Prostate gland (tissue), 2 donors: ENCODE measurements around the gene ZNF70. TPM values are rescaled to one million over a fixed set of nuclear protein-coding genes. Genes with fewer than 3 reads are reported as not detected.

Source experiments
- DNase-seq: peaks from one replicate; pipeline ENCODE4 v3.0.0-alpha.2; 2019; ENCODE audit warnings: low spot score
- H3K27ac ChIP-seq, 2 donors: fragments of 200-600 bp; sonication (generic); 2 replicates each; pipeline ENCODE4 v1.5.1; 2017 to 2019
- H3K27me3 ChIP-seq: fragments of 200-600 bp; sonication (generic); replicated peaks from 2 replicates; pipeline ENCODE4 v1.5.1; 2019; ENCODE audit not compliant: insufficient read depth
- H3K36me3 ChIP-seq, 2 donors: fragments of 200-600 bp; sonication (generic); 1 replicate in 1 of 2; 2 replicates in 1 of 2; pipeline versions ENCODE4 v1.5.1 to v1.8.1; 2017 to 2019
- H3K4me1 ChIP-seq: fragments of 200-600 bp; sonication (generic); replicated peaks from 2 replicates; pipeline ENCODE4 v1.5.1; 2019
- H3K4me3 ChIP-seq, 2 donors: fragments of 200-600 bp; sonication (generic); 2 replicates each; pipeline ENCODE4 v1.5.1; 2017 to 2019
- H3K9me3 ChIP-seq: fragments of 200-600 bp; sonication (generic); 2 replicates; pipeline ENCODE4 v1.5.1; 2017
- POLR2A ChIP-seq: fragments of 450-650 bp; IDR thresholded peaks from one replicate; pipeline ENCODE4 v1.6.1; 2016; ENCODE audit warnings: antibody characterized with exemption, mild to moderate bottlenecking
- POLR2AphosphoS5 ChIP-seq: sonication (generic); formaldehyde crosslinking; IDR thresholded peaks from one replicate; pipeline ENCODE4 v1.6.1; 2017; ENCODE audit warnings: antibody characterized with exemption
- WGBS: methylation state at CpG from one replicate; pipeline ENCODE4 v1.1.5; 2018; 5-methylcytosine and 5-hydroxymethylcytosine counted together
- intact Hi-C: fragments of 100-400 bp; cut with DNase I; formaldehyde crosslinking; loops from one replicate; pipeline ENCODE4 v1.14.2; 2022
- total RNA-seq, 2 donors: library from RNA; depleted of rRNA; stranded (reverse); fragments of >200 nt; gene quantifications; one replicate each; pipeline ENCODE4 v1.1.0, GENCODE V29; 2016
- TF ChIP-seq, protein P1 (sequence below), 4 experiments: fragments of 200-600 bp in 2 of 4; fragments of 450-650 bp in 2 of 4; sonication (generic) in 2 of 4; IDR thresholded peaks; 1 replicate in 3 of 4; 2 replicates in 1 of 4; pipeline ENCODE4 v1.5.1; 2016 to 2019; ENCODE audit warnings: antibody characterized with exemption in 4 of 4, mild to moderate bottlenecking in 2 of 4, moderate library complexity in 2 of 4

ZNF70 gene
- total RNA-seq, 2 donors from 2014 or later = 5.2 to 8.1 TPM

DNA sequence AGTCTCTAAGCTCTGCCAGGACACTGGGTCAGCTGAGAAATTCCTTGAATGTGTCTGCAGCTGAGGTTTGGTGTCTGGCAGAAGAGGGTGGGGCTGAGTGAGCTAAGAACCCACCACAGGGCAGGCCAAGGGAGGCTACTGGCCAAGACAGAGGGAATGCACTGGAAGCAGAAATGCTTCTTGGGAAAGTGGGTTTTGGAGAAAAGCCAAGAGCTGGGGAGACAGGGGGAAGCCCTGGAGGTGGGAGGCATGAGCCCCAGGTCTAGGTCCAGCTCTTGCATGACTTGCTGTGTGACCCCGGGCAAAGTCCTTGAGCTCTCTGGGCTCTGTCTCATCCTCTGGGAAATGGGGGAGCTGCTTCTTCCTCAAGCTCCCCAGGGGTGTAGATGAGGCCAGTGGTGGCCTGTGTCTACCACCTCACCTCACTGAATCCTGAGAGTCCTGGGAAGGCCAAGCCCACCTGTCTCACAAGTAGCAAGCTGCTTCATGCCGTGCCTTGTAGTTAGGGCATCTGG is 24.1 kb upstream of the ZNF70 start:
- Histone ChIP-seq H3K9me3 (no peaks in the 10 kb centered on the region), H3K4me3 (no peak overlapping the region), H3K4me1 (peaks cover 4% of the 10 kb centered on the region), H3K27ac (no peak overlapping the region), H3K36me3 (no peaks in the 10 kb centered on the region), H3K27me3 (no peaks in the 10 kb centered on the region)
- TF ChIP-seq POLR2AphosphoS5 = no peak
- TF ChIP-seq, protein P1, sequence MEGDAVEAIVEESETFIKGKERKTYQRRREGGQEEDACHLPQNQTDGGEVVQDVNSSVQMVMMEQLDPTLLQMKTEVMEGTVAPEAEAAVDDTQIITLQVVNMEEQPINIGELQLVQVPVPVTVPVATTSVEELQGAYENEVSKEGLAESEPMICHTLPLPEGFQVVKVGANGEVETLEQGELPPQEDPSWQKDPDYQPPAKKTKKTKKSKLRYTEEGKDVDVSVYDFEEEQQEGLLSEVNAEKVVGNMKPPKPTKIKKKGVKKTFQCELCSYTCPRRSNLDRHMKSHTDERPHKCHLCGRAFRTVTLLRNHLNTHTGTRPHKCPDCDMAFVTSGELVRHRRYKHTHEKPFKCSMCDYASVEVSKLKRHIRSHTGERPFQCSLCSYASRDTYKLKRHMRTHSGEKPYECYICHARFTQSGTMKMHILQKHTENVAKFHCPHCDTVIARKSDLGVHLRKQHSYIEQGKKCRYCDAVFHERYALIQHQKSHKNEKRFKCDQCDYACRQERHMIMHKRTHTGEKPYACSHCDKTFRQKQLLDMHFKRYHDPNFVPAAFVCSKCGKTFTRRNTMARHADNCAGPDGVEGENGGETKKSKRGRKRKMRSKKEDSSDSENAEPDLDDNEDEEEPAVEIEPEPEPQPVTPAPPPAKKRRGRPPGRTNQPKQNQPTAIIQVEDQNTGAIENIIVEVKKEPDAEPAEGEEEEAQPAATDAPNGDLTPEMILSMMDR (IDR thresholded peaks at IDR 0.05) = no peak
- no peak for TF ChIP-seq POLR2A
- DNase-seq = no peak
- intact Hi-C loops = no loop called here
- 68% methylated on average over 2 of the region's 2 CpGs for WGBS

DNA sequence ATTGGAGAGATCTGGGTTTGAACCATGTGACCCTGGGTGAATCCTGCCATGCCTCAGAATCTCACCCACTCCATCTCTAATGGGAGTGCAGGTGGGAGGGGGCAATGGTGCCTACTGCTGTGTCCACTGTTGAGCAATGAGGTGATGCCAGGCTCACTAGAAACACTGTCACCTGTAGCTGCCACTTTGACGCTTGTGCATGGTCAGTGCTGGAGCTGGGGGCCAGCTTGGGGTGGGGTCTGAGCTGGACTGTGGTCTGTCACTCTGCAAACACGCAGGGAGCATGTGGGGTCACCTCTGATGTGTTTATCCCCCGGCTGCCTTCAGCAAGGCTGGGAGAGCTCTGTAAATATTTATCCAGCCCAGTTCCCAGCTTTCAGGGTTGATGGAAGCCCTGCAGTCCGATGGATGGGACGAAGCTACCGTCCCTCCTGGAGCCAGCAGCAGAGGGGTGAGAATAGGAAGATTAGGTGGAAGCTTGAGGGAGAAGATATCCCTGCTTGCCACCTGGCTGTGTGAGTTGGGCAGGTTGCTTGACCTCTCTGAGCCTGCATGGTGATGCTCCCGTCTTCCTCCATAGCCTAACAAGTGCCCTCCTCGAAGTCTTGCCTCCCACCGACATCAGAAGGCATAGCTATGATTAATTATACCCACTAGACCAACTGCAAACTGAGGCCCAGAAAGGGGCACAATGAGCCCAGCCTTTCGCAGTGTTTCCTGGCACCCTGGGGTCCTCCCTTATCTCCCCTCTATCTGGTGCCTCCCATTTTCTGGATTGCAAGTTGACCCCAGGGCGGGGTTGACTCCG is 23.4 kb upstream of the ZNF70 start:
- Histone ChIP-seq H3K27me3 (no peaks in the 10 kb centered on the region), H3K4me1 (peaks cover 4% of the 10 kb centered on the region), H3K4me3 (no peak overlapping the region), H3K9me3 (no peaks in the 10 kb centered on the region), H3K36me3 (no peaks in the 10 kb centered on the region), H3K27ac (no peak overlapping the region)
- TF ChIP-seq POLR2A = no peak
- TF ChIP-seq, protein P1 (IDR thresholded peaks at IDR 0.05) = no peak
- TF ChIP-seq POLR2AphosphoS5 = no peak
- WGBS = 73% methylated on average over 12 of the region's 12 CpGs
- intact Hi-C loops = no loop called here
- DNase-seq = no peak

DNA sequence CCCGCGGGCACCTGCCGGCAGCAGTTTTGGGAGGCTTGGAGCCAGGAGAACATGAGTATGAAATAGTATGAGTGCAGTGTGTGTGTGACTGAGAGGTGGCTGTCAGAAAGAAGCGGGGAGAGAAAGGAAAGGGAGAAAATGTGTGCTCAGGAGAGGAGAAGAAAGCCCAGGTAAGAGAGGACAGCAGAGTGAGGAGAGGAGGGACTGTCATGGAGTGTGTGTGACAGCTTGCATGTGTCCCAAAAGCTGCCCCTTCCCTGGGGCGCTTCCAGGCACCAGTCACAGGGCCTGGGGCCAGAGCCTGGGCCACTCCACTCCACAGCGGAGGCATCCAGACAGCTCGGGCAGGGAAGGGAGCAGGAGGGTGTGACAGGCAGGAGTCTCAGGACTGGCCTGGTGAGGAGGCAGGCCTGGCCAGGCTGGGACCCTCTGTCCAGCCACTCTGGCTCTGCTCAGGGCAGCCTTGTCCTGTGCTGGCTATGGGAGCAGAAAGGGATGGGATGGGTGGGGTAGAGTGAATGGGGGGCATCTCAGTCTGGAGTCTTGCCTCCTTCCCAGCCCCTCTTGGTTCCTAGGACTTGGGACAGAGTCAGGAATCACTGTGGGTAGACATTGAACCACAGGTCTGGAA is 22.7 kb upstream of the ZNF70 start:
- DNase-seq = no peak
- TF ChIP-seq POLR2A (no peak), POLR2AphosphoS5 (no peak)
- TF ChIP-seq, protein P1 (IDR thresholded peaks at IDR 0.05) = no peak
- WGBS = 52% methylated on average over 7 of the region's 7 CpGs
- peaks cover 4% of the 10 kb centered on the region for H3K4me1 ChIP-seq
- intact Hi-C loops = no loop called here
- no peaks in the 10 kb centered on the region for H3K27me3 ChIP-seq
- H3K4me3 ChIP-seq = no peak overlapping the region
- H3K27ac ChIP-seq = peak overlapping the region in 1 of 2 donors; percentile 15
- no peaks in the 10 kb centered on the region for H3K9me3 ChIP-seq
- H3K36me3 ChIP-seq = no peaks in the 10 kb centered on the region

DNA sequence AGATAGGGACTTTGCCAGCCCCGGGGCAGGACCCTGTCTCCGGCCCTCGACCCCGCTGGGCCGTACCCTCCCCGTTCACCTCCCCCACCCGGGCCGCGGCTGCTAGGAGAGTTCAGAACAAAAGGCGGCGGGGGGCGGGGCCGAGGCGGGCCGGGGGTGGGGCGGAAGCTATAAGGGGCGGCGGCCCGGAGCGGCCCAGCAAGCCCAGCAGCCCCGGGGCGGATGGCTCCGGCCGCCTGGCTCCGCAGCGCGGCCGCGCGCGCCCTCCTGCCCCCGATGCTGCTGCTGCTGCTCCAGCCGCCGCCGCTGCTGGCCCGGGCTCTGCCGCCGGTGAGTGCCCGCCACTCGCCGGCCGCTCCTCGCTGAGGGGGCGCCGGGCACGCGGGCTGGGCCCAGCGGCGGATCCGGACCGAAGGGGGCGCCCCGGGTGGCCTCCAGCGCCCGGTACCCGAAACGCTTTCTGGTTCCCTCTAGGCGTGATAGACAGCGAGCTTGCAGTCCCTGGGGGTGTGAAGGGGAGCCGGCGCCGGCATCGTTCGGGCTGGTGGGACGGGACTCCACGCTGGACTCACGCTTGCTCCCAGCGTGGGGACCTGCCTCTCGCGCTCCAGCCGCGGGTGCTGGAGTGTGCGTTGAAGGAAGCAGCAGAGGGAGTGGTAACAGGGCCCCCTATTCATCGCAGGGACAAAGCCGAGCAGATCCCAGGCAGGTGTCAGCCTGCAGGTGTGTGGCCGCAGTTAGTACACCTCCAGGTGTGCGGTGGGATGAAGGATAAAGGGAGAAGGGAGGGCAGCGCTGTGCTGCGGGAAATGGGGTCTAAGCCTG is 21.9 kb upstream of the ZNF70 start, which contains the start of gene MMP11:
Gene MMP11, plus strand, starts transcription at position 201 of the 825 bp plus-strand sequence. Its CDS starts 22 bp downstream, at position 223.
- Histone ChIP-seq H3K4me3 (peak within 1 kb of the TSS; percentile 39 to 48), H3K4me1 (peaks cover 4% of the 10 kb centered on the region), H3K27me3 (no peaks in the 10 kb centered on the region), H3K9me3 (no peaks in the 10 kb centered on the region), H3K27ac (peak within 1 kb of the TSS; percentile 31 to 62), H3K36me3 (no peaks in the 10 kb centered on the region)
- intact Hi-C loops = no loop called here
- DNase-seq = peak; percentile 33
- WGBS = 14% methylated on average over 16 of the region's 79 CpGs
- no peak for TF ChIP-seq POLR2A
- TF ChIP-seq, protein P1 (IDR thresholded peaks at IDR 0.05) = peak in 1 of 4 experiments; percentile 9
